ENCODE data around the gene NQO1.
"Not testable (repeated sequence)": the region's sequence is repeated elsewhere in the genome, so short reads cannot be mapped to it uniquely, and the experiment has no call there.

DNA sequence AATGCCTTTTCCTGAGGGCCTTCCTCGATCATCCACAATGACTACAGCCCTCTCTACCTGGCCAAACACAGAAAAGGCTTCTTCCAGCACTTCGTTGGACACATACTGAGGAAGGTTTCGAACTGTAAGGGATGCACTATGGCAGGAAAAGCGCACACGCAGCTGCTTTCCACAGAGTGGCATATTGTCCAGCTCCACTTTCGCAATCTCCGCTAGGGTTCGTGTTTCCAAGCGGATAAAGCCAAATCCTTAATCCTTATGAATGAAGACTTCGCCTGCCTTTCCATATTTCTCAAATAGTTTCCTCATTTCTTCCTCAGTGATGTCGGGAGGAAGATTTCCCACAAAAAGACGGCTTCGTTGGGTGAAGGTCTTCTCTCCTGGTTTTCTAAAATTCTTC, 31.0 kb upstream of the NQO1 start:
- not testable (repeated sequence) for TF ChIP-seq CTCF (conservative IDR thresholded peaks at IDR 0.05; ENCODE audit: low read depth, low read length); EZH2phosphoT487 (IDR thresholded peaks at IDR 0.05; ENCODE audit: borderline replicate concordance, low read length)
